Pancreas (tissue), 10 donors: Measurements from ENCODE around the gene SLC2A5. TPM values are rescaled to one million over a fixed set of nuclear protein-coding genes. Genes with fewer than 3 reads are reported as not detected.

Experiments
- ATAC-seq, 4 donors: fragments of 200-7000 bp; cut with Tn5 transposase; one replicate each; pipeline versions ENCODE4 v1.8.0 to v1.9.1; 2020; ENCODE audit warnings: mild to moderate bottlenecking in 4 of 4, moderate library complexity in 4 of 4
- DNase-seq, 6 donors: peaks; one replicate each; pipeline ENCODE4 v3.0.0-alpha.2; 2020
- FAIRE-seq: peaks from 2 replicates; lab custom pipeline; 2012; peaks lifted over from hg19 to GRCh38; lab: Jason Lieb, UNC
- H3K27ac ChIP-seq, 4 donors: fragments of 200-600 bp; sonication (generic); 1 replicate in 3 of 4; 2 replicates in 1 of 4; pipeline versions ENCODE4 v1.5.0 to v1.8.0; 2020
- H3K27me3 ChIP-seq, 4 donors: fragments of 200-600 bp; one replicate each; pipeline ENCODE4 v1.8.0; 2021
- H3K36me3 ChIP-seq, 3 donors: fragments of 200-600 bp; sonication (generic) in 1 of 3; one replicate each; pipeline versions ENCODE4 v1.5.0 to v1.8.0; 2020 to 2021
- H3K4me1 ChIP-seq, 3 donors: fragments of 200-600 bp; one replicate each; pipeline ENCODE4 v1.8.0; 2021
- H3K4me3 ChIP-seq, 4 donors: fragments of 200-600 bp; sonication (generic) in 2 of 4; one replicate each; pipeline versions ENCODE4 v1.5.0 to v1.8.0; 2020 to 2021
- H3K9me3 ChIP-seq, 4 donors: fragments of 200-600 bp; one replicate each; pipeline ENCODE4 v1.8.0; 2021
- WGBS, 2 donors: extraction: QIAGEN DNeasy Blood & Tissue Kit; methylation state at CpG; one replicate each; pipeline ENCODE4 v1.1.7; 2013; 5-methylcytosine and 5-hydroxymethylcytosine counted together
- intact Hi-C, 3 donors: fragments of 100-400 bp; cut with DNase I; formaldehyde crosslinking; loops; one replicate each; pipeline versions ENCODE4 v1.11.1 to v1.14.2; 2022
- polyA plus RNA-seq, 2 donors: library from polyadenylated mRNA; stranded (reverse); fragments of 200-250 nt; gene quantifications; one replicate each; pipeline ENCODE4 v1.2.3, GENCODE V29; 2013
- total RNA-seq, 6 donors: library from RNA; stranded (reverse); fragmentation: NEBNext Ultra II Directional in 4 of 6; extraction: Animal tissue kit (Norgen Biotek cat#: 25700) in 4 of 6; gene quantifications; one replicate each; pipeline versions ENCODE4 v1.2.1 to v1.2.4, GENCODE V29; 2021 to 2023
- TF ChIP-seq, protein P1 (sequence below), 4 donors: fragments of 200-600 bp; sonication (generic) in 3 of 4; IDR thresholded peaks; one replicate each; pipeline versions ENCODE4 v1.5.0 to v1.8.0; 2021; ENCODE audit warnings: antibody characterized with exemption in 4 of 4
- donor health status: healthy with polysubstance abuse.
- donor health status: DM: no; HTN: no; CAD: no; lungs with moderate emphysema.
- donor health status: DM: no; HTN: no; CAD: no.
- donor health status: control.
- donor health status: control.
- donor health status: Bipolar disorder and iron deficiency.
- donor health status: DM: yes; HTN: yes; CAD: no.
- donor health status: DM: no; HTN: no; CAD: no.
- donor health status: DM: no; HTN: no; CAD: no.
- donor health status: DM: yes; HTN: yes; CAD: no.

SLC2A5 gene
- total and polyA plus RNA-seq, 8 donors, result 0.14 to 4.4 (median 0.53) TPM

DNA sequence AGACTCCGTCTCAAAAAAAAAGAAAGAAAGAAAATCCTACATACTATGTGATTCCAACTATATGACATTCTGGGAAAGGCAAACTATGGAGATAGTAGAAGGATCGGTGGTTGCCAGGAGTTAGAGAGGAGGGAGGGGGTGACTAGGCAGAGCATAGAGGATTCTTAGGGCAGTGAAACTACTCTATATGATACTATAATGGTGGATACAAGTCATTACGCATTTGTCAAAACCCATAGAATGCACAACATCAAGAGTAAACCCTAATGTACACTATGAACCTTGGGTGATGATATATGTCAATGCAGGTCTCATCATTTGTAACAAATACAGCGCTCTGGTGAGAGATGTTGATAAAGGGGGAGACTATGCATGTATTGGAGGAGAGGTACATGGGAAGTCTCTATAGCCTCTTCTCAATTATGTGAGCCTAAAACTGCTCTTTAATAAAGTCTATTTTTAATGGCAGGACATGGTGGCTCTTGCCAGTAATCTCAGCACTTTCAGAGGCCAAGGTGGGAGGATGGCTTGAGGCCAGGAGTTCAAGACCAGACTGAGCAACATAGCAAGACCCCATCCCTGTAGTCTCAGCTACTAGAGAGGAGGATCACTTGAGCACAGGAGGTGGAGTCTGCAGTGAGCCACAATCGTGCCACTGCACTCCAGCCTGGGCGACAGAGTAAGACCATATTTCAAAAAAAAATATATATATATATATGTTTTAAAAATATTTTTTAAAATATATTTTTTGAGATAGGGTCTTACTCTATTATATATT, 17.0 kb downstream of the SLC2A5 start:
- FAIRE-seq (no peak), DNase-seq (no peak), ATAC-seq (no peak)
- H3K4me1 ChIP-seq, result no peaks in the 10 kb centered on the region
- H3K27me3 ChIP-seq, result no peaks in the 10 kb centered on the region
- TF ChIP-seq, protein P1, sequence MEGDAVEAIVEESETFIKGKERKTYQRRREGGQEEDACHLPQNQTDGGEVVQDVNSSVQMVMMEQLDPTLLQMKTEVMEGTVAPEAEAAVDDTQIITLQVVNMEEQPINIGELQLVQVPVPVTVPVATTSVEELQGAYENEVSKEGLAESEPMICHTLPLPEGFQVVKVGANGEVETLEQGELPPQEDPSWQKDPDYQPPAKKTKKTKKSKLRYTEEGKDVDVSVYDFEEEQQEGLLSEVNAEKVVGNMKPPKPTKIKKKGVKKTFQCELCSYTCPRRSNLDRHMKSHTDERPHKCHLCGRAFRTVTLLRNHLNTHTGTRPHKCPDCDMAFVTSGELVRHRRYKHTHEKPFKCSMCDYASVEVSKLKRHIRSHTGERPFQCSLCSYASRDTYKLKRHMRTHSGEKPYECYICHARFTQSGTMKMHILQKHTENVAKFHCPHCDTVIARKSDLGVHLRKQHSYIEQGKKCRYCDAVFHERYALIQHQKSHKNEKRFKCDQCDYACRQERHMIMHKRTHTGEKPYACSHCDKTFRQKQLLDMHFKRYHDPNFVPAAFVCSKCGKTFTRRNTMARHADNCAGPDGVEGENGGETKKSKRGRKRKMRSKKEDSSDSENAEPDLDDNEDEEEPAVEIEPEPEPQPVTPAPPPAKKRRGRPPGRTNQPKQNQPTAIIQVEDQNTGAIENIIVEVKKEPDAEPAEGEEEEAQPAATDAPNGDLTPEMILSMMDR (IDR thresholded peaks at IDR 0.05), result no peak
- WGBS, 2 donors, result 87 to 91% methylated on average over 6 of the region's 6 CpGs
- H3K27ac ChIP-seq, result no peak overlapping the region
- intact Hi-C loops, result no loop called here
- H3K9me3 ChIP-seq, result no peaks in the 10 kb centered on the region
- no peaks in the 10 kb centered on the region for H3K36me3 ChIP-seq
- no peak overlapping the region for H3K4me3 ChIP-seq

GRCh38 chr1:9051379-9051778, 18.1 kb downstream of the SLC2A5 start:
- ATAC-seq (no peak), FAIRE-seq (no peak)
- 62 to 64% methylated on average over 1 of the region's 1 CpG for WGBS, 2 donors

GRCh38 chr1:9050803-9051202, 18.6 kb downstream of the SLC2A5 start:
- H3K4me1 ChIP-seq, result no peaks in the 10 kb centered on the region
- TF ChIP-seq, protein P1 (IDR thresholded peaks at IDR 0.05), result no peak
- H3K36me3 ChIP-seq, result no peaks in the 10 kb centered on the region
- H3K9me3 ChIP-seq, result no peaks in the 10 kb centered on the region
- no peak for DNase-seq
- WGBS, 2 donors, result 67 to 71% methylated on average over 3 of the region's 3 CpGs
- intact Hi-C loops, result no loop called here
- H3K27ac ChIP-seq, result no peak overlapping the region
- no peak overlapping the region for H3K4me3 ChIP-seq
- FAIRE-seq, result no peak
- H3K27me3 ChIP-seq, result no peaks in the 10 kb centered on the region
- no peak for ATAC-seq

More at GRCh38 chr1:9051379-9051778, 18.1 kb downstream of the SLC2A5 start:
- H3K27me3 ChIP-seq, result no peaks in the 10 kb centered on the region
- H3K4me1 ChIP-seq, result no peaks in the 10 kb centered on the region
- TF ChIP-seq, protein P1 (IDR thresholded peaks at IDR 0.05), result no peak
- no peak for DNase-seq
- H3K27ac ChIP-seq, result no peak overlapping the region
- H3K36me3 ChIP-seq, result no peaks in the 10 kb centered on the region
- no peaks in the 10 kb centered on the region for H3K9me3 ChIP-seq
- intact Hi-C loops, result no loop called here
- no peak overlapping the region for H3K4me3 ChIP-seq

DNA sequence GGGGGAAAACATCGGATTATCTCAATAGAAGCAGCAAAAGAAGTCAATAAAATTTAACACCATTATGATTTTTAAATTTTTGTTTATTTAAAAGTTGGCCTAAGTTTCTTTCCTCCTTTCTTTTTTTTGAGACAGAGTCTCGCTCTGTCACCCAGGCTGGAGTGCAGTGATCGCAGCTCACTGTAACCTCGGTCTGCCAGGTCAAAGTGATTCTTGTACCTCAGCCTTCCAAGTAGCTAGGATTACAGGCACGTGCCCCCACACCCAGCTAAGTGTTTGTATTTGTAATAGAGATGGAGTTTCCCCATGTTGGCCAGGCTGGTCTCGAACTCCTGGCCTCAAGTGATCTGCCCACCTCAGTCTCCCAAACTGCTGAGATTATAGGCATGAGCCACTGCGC, 20.9 kb downstream of the SLC2A5 start:
- H3K9me3 ChIP-seq, result no peaks in the 10 kb centered on the region
- 80 to 88% methylated on average over 7 of the region's 7 CpGs for WGBS, 2 donors
- ATAC-seq, result no peak
- TF ChIP-seq, protein P1 (IDR thresholded peaks at IDR 0.05), result no peak
- no peak for FAIRE-seq
- no peak overlapping the region for H3K4me3 ChIP-seq
- no peak overlapping the region for H3K27ac ChIP-seq
- DNase-seq, result no peak
- H3K4me1 ChIP-seq, result no peaks in the 10 kb centered on the region
- H3K27me3 ChIP-seq, result no peaks in the 10 kb centered on the region
- no peaks in the 10 kb centered on the region for H3K36me3 ChIP-seq
- intact Hi-C loops, result no loop called here

GRCh38 chr1:9047019-9047418, 22.4 kb downstream of the SLC2A5 start:
- FAIRE-seq, result no peak
- TF ChIP-seq, protein P1 (IDR thresholded peaks at IDR 0.05), result no peak
- Histone ChIP-seq H3K36me3 (no peaks in the 10 kb centered on the region), H3K4me1 (no peaks in the 10 kb centered on the region), H3K9me3 (no peaks in the 10 kb centered on the region), H3K27ac (no peak overlapping the region), H3K4me3 (no peak overlapping the region), H3K27me3 (no peaks in the 10 kb centered on the region)
- ATAC-seq, result no peak
- WGBS, 2 donors, result 86 to 89% methylated on average over 2 of the region's 2 CpGs
- intact Hi-C loops, result no loop called here
- DNase-seq, result no peak
